ENCODE results near the gene NEDD1.

- no peak for TF ChIP-seq EZH2phosphoT487 (IDR thresholded peaks at IDR 0.05; ENCODE audit: borderline replicate concordance)
- TF ChIP-seq, protein P1, sequence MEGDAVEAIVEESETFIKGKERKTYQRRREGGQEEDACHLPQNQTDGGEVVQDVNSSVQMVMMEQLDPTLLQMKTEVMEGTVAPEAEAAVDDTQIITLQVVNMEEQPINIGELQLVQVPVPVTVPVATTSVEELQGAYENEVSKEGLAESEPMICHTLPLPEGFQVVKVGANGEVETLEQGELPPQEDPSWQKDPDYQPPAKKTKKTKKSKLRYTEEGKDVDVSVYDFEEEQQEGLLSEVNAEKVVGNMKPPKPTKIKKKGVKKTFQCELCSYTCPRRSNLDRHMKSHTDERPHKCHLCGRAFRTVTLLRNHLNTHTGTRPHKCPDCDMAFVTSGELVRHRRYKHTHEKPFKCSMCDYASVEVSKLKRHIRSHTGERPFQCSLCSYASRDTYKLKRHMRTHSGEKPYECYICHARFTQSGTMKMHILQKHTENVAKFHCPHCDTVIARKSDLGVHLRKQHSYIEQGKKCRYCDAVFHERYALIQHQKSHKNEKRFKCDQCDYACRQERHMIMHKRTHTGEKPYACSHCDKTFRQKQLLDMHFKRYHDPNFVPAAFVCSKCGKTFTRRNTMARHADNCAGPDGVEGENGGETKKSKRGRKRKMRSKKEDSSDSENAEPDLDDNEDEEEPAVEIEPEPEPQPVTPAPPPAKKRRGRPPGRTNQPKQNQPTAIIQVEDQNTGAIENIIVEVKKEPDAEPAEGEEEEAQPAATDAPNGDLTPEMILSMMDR (conservative IDR thresholded peaks at IDR 0.05; ENCODE audit: low read length): no peak
Measured at GRCh38 chr12:96876966-96877365, 30.1 kb upstream of the NEDD1 start.

Measured in Loucy (cell line).